Measurements from ENCODE around the gene ESR1.

DNA sequence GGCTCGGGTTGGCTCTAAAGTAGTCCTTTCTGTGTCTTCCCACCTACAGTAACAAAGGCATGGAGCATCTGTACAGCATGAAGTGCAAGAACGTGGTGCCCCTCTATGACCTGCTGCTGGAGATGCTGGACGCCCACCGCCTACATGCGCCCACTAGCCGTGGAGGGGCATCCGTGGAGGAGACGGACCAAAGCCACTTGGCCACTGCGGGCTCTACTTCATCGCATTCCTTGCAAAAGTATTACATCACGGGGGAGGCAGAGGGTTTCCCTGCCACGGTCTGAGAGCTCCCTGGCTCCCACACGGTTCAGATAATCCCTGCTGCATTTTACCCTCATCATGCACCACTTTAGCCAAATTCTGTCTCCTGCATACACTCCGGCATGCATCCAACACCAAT is 291.2 kb downstream of the ESR1 start:
- TF ChIP-seq CTCF (IDR thresholded peaks at IDR 0.05), result no peak
- TF ChIP-seq USF2 (CRISPR knock-in tag; IDR thresholded peaks at IDR 0.05), result no peak
- TF ChIP-seq, protein P1, sequence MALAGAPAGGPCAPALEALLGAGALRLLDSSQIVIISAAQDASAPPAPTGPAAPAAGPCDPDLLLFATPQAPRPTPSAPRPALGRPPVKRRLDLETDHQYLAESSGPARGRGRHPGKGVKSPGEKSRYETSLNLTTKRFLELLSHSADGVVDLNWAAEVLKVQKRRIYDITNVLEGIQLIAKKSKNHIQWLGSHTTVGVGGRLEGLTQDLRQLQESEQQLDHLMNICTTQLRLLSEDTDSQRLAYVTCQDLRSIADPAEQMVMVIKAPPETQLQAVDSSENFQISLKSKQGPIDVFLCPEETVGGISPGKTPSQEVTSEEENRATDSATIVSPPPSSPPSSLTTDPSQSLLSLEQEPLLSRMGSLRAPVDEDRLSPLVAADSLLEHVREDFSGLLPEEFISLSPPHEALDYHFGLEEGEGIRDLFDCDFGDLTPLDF (CRISPR knock-in tag; IDR thresholded peaks at IDR 0.05), result no peak
- TF ChIP-seq SP1 (CRISPR knock-in tag; conservative IDR thresholded peaks at IDR 0.05), result no peak
- TF ChIP-seq, protein P2, sequence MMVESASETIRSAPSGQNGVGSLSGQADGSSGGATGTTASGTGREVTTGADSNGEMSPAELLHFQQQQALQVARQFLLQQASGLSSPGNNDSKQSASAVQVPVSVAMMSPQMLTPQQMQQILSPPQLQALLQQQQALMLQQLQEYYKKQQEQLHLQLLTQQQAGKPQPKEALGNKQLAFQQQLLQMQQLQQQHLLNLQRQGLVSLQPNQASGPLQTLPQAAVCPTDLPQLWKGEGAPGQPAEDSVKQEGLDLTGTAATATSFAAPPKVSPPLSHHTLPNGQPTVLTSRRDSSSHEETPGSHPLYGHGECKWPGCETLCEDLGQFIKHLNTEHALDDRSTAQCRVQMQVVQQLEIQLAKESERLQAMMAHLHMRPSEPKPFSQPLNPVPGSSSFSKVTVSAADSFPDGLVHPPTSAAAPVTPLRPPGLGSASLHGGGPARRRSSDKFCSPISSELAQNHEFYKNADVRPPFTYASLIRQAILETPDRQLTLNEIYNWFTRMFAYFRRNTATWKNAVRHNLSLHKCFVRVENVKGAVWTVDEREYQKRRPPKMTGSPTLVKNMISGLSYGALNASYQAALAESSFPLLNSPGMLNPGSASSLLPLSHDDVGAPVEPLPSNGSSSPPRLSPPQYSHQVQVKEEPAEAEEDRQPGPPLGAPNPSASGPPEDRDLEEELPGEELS (CRISPR knock-in tag; IDR thresholded peaks at IDR 0.05), result no peak
- TF ChIP-seq PRDM15 (CRISPR knock-in tag; IDR thresholded peaks at IDR 0.05), result no peak
- TF ChIP-seq ZNF121 (CRISPR knock-in tag; IDR thresholded peaks at IDR 0.05), result no peak
- TF ChIP-seq CREM (CRISPR knock-in tag; IDR thresholded peaks at IDR 0.05), result no peak
- TF ChIP-seq STAT6 (CRISPR knock-in tag; conservative IDR thresholded peaks at IDR 0.05; ENCODE audit: low read depth), result no peak
- TF ChIP-seq, protein P3, sequence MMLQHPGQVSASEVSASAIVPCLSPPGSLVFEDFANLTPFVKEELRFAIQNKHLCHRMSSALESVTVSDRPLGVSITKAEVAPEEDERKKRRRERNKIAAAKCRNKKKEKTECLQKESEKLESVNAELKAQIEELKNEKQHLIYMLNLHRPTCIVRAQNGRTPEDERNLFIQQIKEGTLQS (CRISPR knock-in tag; conservative IDR thresholded peaks at IDR 0.05), result no peak
